Measurements from ENCODE around the gene AKT2.
"Not testable (repeated sequence)": the region's sequence is repeated elsewhere in the genome, so short reads cannot be mapped to it uniquely, and the experiment has no call there.

GRCh38 chr19:40219029-40219428, 66.1 kb downstream of the AKT2 start:
- not testable (repeated sequence) for TF ChIP-seq EP300 (IDR thresholded peaks at IDR 0.05); POLR2A (IDR thresholded peaks at IDR 0.05; ENCODE audit: low read length); MAX (IDR thresholded peaks at IDR 0.05); CTCF (IDR thresholded peaks at IDR 0.05); RCOR1 (IDR thresholded peaks at IDR 0.05; ENCODE audit: low read depth, low read length); CBX8 (IDR thresholded peaks at IDR 0.05); SREBF2 (IDR thresholded peaks at IDR 0.05); BHLHE40 (IDR thresholded peaks at IDR 0.05; ENCODE audit: low read depth, low read length); EHMT2 (IDR thresholded peaks at IDR 0.05; ENCODE audit: low read depth)
